ENCODE measurements around the gene HEG1.
"Not testable (repeated sequence)": the region's sequence is repeated elsewhere in the genome, so short reads cannot be mapped to it uniquely, and the experiment has no call there.

Gene HEG1, protein sequence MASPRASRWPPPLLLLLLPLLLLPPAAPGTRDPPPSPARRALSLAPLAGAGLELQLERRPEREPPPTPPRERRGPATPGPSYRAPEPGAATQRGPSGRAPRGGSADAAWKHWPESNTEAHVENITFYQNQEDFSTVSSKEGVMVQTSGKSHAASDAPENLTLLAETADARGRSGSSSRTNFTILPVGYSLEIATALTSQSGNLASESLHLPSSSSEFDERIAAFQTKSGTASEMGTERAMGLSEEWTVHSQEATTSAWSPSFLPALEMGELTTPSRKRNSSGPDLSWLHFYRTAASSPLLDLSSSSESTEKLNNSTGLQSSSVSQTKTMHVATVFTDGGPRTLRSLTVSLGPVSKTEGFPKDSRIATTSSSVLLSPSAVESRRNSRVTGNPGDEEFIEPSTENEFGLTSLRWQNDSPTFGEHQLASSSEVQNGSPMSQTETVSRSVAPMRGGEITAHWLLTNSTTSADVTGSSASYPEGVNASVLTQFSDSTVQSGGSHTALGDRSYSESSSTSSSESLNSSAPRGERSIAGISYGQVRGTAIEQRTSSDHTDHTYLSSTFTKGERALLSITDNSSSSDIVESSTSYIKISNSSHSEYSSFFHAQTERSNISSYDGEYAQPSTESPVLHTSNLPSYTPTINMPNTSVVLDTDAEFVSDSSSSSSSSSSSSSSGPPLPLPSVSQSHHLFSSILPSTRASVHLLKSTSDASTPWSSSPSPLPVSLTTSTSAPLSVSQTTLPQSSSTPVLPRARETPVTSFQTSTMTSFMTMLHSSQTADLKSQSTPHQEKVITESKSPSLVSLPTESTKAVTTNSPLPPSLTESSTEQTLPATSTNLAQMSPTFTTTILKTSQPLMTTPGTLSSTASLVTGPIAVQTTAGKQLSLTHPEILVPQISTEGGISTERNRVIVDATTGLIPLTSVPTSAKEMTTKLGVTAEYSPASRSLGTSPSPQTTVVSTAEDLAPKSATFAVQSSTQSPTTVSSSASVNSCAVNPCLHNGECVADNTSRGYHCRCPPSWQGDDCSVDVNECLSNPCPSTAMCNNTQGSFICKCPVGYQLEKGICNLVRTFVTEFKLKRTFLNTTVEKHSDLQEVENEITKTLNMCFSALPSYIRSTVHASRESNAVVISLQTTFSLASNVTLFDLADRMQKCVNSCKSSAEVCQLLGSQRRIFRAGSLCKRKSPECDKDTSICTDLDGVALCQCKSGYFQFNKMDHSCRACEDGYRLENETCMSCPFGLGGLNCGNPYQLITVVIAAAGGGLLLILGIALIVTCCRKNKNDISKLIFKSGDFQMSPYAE (N-terminal part only)

DNA sequence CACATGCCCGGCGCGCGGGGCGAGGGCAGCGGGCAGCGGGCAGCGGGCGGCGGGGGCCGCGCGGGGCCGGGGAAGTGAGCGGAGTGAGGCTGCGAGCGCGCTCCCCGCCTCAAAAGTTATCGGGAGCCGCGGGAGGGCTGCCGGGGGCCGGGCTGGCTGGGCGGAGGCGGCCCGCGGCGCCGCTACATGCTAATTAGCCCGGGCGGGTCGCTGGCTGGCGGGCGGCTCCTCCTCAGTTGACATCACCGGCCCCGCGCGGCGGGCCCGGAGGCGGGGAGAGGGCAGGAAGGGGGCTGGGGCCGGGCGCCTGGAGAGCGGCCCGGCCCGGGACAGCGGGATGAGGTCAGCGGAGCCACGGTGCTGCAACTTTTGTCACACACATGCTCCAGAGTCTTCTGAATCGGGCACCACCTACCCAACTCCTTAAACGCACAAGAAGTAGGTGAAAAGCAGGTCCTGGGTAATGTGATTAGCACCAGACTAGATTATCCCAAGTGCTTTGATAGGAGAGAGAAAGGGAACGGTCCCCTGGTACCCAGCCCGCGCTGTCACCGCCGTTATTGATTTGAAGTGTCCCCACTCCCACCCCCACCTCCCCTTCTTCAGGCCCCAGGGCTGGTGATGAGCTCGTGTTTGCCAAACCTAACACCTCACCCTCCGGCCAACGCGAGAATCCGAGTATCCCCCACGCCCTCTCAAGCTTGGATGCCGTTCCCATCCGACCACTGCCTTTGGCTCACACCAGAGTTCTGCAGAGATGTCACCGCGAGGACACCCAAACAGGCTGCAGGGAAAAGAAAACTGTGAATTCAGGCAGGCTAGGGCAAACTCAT is at the start of gene HEG1:
TSS of gene HEG1 (minus strand) at position 85 of the 833 bp plus-strand sequence. CDS start 107 bp downstream, outside the sequence.
- peak; percentile 68 for DNase-seq (ENCODE audit: low spot score)

DNA sequence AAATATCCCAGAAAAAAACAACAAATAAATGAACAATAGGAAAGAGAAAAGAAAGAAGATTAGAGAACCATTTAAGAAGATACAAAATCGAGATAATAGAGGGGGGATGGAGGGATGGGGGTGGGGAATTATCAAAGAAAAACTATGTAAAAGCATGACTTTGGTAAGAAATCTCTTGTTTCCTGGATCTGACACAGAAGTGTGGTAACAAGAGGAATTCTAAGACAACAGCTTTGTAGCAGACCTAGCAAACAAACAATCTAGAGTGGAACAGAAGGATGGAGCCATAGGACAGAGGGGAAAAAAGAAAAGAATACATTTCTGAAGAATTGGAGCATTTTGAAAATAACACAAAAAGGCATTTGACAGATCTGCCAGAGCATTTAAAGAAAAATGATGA is 49.3 kb upstream of the HEG1 start:
- DNase-seq (ENCODE audit: low spot score): no peak

DNA sequence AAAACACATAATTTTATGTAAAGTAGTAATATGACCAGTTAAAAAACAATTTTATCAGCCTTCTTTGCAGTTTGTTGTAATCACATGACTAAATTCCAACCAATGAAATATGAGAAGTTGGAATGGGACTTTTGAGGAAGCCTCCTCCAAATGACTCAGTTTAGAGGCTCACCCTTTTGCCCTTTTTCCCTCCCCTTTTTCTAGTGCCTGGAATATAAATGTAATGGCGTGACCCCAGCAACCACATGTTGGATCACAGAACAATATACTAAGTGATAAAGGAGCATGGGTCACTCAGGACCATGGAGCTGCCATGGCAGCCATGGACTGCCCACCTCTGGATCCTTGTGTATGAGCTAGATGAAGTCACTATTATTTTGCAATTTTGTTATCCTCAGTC is 48.8 kb upstream of the HEG1 start:
- DNase-seq (ENCODE audit: low spot score): no peak

DNA sequence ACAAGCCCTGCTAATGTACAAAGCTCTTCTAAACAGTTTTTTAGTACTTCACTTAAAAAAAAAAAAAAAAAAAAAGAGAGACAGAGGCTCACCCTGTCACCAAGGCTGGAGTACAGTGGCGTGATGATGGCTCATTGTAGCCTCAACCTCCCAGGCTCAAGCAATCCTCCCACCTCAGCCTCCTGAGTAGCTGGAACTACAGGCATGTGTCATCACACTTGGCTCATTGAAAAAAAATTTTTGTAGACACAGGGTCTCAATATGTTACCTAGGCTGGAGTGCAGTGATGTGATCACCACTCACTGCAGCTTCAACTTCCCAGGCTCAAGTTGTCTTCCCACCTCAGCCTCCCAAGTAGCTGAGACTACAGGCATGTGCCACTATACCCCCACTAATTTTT is 47.6 kb upstream of the HEG1 start:
- no peak for DNase-seq (ENCODE audit: low spot score)

DNA sequence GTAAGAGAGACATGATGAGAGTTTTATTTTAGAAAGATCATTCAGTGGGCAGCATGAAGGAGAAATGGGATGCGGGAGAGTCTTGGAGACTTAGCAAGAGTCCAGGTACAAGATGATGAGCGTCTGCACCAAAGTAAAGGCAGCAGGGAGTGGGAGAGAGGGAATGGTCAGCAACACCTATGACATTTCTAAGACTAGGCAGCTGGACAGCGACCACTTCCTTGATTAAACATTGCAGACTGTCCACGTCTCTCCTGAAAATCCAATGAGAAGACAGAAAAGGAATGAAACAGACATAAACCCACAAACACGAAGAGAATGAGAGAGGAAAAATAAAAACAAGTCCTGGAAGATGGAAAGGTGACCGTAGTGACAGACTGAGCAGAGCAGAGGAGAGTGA is 46.7 kb upstream of the HEG1 start:
- DNase-seq (ENCODE audit: low spot score): no peak

DNA sequence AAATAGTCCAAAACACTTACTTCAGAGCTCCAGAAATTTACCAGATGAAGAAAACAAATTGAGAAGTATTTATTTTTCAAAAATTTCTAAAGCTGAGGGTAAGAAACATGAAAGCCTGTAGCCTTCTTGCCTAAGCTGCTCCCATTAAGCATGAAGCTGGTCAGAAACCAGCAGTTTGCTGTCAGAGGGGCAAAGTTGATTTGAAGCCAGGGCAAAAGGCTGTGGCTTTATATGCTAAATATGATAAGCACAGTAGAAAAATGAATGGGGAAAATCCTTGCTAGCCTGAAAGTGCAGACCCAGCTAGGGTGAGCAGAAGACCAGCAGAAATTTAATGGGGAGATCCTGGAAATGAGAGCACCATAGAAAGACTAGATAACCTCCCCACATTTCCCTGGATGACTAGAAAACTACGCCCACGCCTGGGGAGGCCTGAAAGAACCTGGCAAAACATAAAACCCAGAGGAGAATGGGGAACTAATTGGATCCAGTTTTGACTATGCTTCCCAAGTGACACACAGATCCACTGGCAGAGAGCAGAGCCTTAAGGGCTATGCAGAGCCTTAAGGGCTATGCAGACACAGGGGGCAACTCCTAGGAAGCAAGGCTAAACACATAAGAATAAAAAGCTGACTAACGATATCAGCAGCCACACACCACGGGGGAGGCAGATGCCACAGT is 43.0 kb upstream of the HEG1 start:
- no peak for DNase-seq (ENCODE audit: low spot score)

DNA sequence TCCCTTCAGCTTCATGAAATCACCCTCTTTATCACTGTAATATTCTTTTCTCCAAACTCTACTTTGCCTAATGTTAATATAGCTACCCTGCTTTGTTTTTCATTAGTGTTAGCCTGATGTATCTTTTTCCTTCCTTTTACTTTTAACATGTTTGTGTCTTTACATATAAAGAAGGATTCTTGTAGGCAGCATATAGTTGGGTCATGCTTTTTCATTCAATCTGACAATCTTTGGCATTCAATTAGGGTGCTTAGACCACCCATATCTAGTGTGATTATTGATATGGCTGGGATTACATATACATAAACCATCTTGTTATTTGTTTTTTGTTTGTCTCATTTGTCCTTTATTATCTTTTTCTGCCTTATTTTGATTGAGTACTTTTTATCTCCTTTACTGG is 34.9 kb upstream of the HEG1 start:
- no peak for DNase-seq (ENCODE audit: low spot score)

DNA sequence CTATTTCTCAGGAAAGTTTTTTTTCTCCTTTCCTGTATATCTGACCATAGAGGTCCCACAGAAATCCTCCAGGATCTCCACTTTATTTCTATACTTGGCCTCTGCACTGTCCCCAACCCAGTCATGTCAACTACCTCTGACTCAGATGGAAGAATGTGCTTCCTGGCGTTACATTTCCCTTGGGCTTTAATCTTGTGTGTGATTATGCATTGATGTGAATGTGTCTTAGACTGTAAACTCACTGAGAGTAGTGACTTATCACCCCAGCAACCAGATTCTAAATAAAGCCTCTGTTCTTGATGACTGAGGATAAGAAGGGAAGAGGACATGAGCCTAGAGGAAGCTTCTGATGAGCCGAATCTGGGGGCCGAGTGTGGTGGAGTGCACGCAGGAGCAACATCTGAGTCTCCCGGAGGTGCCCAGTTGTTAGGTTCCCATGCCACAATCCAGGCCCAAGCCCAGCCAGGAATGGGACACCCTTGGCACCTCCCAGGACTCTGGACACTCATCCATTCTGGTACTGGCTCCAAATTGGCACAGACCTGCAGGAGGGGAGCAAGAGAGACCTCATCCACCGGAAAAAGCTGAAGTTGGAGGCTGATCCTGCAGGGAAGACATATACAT is 32.1 kb upstream of the HEG1 start:
- DNase-seq (ENCODE audit: low spot score): no peak

DNA sequence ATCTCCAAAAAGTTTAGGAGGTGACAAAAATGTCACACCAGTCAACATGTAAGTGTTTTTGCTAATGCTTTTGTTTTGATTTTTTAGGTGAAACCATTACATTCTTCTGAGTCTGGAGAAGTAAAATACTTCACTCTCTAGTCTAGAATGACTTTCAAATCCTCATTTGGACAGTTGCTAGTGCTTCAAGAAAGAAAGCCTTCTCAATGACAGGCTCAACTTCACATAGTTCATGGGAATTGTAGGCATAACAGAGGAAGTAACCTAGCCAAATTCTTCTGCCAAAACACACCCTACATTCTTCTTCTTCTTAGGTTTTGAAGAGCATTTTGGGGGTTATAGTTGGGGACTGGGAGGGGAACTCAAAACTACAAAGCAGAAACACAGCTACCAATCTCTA is 29.4 kb upstream of the HEG1 start:
- DNase-seq (ENCODE audit: low spot score): no peak

DNA sequence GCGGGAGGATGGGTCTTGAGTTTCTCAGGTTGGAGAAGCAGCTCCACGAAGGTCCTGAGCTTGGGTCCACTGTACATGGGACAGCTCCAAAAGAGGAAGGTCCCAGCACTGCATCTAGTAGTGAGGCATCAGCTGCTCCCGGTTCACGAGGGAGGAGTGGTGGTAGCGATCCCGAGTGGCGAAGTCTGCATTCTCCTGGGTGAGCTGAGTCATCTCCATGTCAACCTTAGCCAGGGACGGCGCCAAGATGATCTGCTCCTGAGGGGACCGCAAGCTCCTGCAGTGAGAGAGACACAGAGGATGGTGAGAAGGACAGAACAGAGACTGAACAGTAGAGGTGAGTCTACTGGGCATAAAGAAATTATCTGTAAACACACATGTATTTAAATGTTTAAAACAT is 28.0 kb upstream of the HEG1 start:
- no peak for DNase-seq (ENCODE audit: low spot score)

DNA sequence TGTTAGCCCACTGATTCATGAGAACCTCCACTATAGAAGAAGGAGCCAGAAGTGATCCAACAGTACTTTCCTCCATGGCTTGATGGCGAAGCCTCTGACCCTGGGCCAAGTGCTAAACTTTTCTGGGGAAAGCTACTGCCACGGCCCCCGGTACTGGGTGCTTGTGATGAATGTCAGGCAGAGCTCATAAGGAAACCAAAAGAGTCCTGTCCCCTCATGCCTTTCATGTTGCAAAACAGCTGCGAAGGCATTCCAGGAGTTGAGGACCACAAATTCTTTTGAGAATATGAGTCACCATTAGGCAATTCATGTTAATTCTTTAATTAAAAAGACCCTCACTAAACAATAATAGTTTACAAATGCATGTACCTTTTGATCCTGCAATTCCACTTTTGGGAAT is 26.5 kb upstream of the HEG1 start:
- not testable (repeated sequence) for DNase-seq (ENCODE audit: low spot score)

DNA sequence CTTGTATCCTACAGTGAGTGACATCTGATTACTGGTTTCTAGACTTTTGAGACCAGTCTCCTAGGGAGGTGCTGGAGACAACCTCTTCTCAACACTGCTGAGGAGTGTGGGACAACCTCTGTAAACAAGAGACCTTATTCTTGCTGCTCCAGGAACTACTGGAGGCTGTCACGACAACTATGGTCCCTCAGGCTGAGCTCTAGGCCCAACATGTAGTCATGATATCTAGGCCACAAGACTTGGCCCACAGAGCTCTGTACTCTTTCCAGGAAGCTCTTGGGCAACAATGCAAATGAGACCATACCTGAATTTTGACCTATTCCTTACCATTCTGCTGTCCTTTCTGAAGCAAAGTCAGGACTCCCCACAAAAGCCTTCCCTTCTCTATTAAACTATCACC is 24.3 kb upstream of the HEG1 start:
- no peak for DNase-seq (ENCODE audit: low spot score)

DNA sequence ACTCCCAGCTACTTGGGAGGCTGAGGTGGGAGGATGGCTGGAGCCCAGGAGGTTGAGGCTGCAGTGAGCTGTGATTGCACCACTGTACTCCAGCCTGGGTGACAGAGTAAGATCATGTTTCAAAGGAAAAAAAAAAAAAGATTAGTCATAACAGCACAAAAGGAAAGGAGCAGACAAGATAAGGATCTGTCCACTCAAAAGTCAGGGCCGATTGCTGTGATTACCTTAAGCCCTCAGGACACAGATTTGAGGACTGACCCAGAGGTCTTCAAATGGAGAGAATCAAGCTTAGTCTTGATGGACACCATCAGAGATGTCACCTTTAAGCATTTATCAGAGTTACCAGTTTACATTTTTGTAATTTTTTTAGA is 23.9 kb upstream of the HEG1 start:
- no peak for DNase-seq (ENCODE audit: low spot score)

DNA sequence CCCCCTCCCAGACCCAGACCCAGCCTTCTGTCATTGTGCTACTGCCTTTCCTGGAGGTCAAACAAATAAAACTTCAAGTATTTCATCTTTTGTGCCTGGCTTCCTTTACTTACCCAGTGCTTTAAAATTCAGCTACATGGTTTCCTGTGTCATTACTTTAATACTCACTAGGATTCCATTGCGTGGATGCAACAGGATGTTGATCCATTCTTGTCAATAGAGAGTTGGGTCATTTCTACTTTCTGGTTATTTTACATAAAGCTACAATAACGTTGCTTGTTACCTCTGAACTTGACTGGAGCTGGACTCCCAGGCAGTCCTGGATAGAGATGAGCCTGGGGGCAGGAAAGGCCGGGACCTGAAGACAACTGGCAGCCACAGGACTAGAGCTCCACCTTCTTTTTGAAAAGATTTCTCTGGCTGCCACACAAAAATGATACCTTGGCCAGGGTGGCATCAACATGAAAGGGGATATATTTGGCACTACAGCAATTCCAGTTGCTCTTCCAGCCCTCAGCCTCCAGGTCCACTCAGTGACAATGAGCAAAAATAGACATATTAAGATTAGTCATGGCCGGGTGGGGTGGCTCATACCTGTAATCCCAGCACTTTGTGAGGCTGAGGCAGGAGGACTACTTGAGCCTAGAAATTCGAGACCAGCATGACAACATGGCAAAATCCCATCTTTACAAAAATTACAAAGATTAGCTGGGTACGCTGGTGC is 23.3 kb upstream of the HEG1 start:
- no peak for DNase-seq (ENCODE audit: low spot score)

DNA sequence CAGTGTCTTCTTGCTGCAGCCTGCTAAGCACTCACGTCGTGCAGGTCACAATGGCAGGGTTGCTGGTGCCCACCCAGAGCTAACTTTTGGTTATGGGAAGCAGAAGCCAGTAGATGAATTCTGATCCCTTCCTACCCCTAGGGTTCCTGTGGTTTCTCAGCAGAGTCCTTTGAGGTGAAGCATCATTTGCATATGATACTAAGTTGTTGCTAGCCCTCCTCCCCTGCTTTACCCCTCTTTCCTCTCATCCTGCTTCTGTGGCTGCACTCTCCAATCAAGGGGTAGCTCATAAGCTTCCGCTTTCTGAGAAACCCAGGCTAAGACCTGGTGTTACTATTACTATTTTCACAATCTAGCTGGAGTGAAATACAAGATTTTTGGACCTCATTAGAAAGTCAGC is 22.1 kb upstream of the HEG1 start:
- DNase-seq (ENCODE audit: low spot score): no peak

DNA sequence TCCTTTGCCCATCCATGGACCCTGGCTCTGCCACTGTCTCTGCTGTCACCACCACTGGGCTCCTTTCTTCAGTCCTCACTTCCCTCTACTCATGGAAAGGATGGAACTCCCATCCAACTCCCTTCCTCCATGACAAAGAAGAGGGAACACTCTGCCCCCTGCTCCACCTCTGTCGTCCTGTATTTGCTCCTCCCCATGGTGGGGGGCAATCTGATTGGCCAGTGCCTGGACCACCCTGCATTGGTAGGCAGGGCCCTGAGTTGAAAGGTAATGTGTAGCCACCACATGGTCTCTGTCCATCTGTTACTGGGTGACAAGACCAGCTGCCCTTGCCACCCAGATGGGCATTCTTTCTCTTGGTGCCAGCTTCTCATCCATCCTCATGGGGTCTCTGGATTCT is 20.7 kb upstream of the HEG1 start:
- no peak for DNase-seq (ENCODE audit: low spot score)

DNA sequence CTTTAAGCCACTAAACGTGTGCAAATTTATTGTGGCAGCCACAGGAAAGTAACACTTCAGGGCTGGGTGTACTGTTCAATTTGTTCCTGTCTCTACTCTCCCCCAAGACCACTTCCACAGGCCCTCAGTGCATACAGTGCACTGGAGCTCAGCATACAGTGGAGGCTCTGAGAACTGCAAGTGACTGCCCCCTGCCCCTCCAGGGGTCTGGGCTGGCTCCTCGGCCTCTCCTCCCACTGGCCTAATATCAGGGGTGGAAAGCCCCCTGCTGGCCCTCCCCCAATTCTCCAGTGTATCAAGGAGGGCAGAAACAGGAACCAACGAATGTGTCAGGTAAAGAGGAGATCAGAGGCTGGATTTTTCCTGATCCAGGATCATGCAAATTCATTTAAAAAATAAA is 19.9 kb upstream of the HEG1 start:
- DNase-seq (ENCODE audit: low spot score): no peak

DNA sequence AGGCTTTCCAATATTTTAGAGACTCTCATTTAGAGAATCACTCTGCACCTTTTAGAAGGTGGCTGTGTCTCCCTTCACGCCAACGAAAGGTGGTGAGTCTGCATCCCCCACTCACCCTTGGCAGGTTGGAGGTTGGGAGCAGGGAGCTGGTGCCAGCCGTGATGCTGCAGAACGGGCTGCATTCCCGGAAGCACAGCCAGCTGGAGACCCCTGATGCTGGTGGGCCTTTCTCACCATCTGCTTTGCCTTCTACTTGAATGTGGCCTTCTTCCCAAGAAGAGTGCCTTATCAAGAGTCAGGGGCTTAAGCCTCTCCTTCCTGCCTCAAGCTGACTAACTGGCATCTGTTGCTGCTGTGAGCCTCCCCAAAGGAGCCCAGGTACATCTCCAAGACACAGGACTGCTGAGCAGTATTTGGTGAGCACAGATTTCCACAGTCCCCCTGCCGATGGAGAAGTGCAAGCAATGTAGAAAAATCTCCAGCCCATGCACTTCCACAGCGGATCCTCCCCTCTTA is 17.7 kb upstream of the HEG1 start:
- DNase-seq (ENCODE audit: low spot score): no peak

DNA sequence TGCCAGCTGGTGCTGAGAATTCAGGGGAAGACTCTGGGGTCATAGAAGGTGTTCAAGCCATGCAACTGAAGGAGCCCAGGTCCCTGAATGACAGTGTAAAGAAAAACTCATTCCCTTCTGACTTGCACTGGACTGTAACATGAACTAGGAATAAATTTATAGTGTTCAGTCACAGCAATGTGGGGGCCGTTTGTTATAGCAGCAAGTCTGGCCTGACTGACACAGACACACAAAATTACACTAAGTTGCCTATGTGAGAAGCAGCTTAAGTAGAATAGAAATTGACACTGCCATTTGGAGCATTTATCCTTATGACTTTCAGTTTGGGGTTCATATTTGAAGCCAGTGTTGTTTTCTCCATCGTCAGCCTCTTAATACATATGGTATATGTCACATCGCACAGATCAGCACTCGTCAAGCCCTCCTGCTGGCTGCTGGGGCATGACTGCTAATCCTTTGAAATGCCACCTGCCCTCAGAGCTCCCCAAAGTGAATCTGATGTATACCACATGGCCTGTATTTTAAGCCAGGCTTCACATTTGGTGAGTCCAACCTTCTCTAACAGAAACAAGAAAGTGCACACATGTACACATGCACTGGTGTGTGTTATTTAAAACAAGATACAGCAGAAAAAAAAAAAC is 17.1 kb upstream of the HEG1 start:
- DNase-seq (ENCODE audit: low spot score): no peak
